Caki2 (cell line): ENCODE measurements around the gene HTR5A. TPM values are rescaled to one million over a fixed set of nuclear protein-coding genes. Genes with fewer than 3 reads are reported as not detected.
"Not testable (repeated sequence)": the region's sequence is repeated elsewhere in the genome, so short reads cannot be mapped to it uniquely, and the experiment has no call there.

Experiments used
- DNase-seq: peaks from one replicate; pipeline ENCODE4 v3.0.0-alpha.2; 2015; ENCODE audit warnings: low read depth
- in situ Hi-C: cut with HindIII; loops from 2 replicates; pipeline ENCODE4 v1.10.0; 2016; ENCODE audit warnings: low sequenced_read_pairs, low pct_unique_long_range_greater_than_20kb, mixed read lengths
- total RNA-seq: library from RNA; depleted of rRNA; stranded (reverse); fragments of >200 nt; shearing (Covaris generic); gene quantifications from 2 replicates; pipeline ENCODE4 v1.2.3, GENCODE V29; 2014; ENCODE audit warnings: low replicate concordance; rRNA removed

The HTR5A gene
- total RNA-seq, result not detected in 2 replicates

- DNase-seq, result peak; percentile 85
- in situ Hi-C loops, result no loop called here
Measured at GRCh38 chr7:155069992-155070751, at the start of gene HTR5A. TSS of gene HTR5A (plus strand) at chr7:155070324. CDS start at chr7:155070900, 576 bp downstream.

- DNase-seq, result no peak
- in situ Hi-C loops, result no loop called here
Measured at GRCh38 chr7:155020996-155021395, 49.1 kb upstream of the HTR5A start.

- in situ Hi-C loops, result no loop called here
- peak; percentile 18 for DNase-seq
Measured at GRCh38 chr7:155021699-155022145, 48.4 kb upstream of the HTR5A start.

GRCh38 chr7:155027879-155028278 lies 42.2 kb upstream of the HTR5A start:
- in situ Hi-C loops, result no loop called here
- no peak for DNase-seq

GRCh38 chr7:155032978-155033377 lies 37.1 kb upstream of the HTR5A start:
- in situ Hi-C loops, result no loop called here
- DNase-seq, result no peak

GRCh38 chr7:155034495-155034894 lies 35.6 kb upstream of the HTR5A start:
- DNase-seq, in situ Hi-C loops: not testable (repeated sequence)

- DNase-seq, result no peak
- in situ Hi-C loops, result no loop called here
Measured at GRCh38 chr7:155038335-155038734, 31.8 kb upstream of the HTR5A start.

GRCh38 chr7:155043756-155044155 lies 26.4 kb upstream of the HTR5A start:
- in situ Hi-C loops, result no loop called here
- no peak for DNase-seq

GRCh38 chr7:155048006-155048405 lies 22.1 kb upstream of the HTR5A start:
- no peak for DNase-seq

GRCh38 chr7:155051355-155051754 lies 18.8 kb upstream of the HTR5A start:
- in situ Hi-C loops, result no loop called here
- no peak for DNase-seq

More at GRCh38 chr7:155048006-155048405, 22.1 kb upstream of the HTR5A start:
- in situ Hi-C loops, result no loop called here

GRCh38 chr7:155053002-155053401 lies 17.1 kb upstream of the HTR5A start:
- DNase-seq, result peak; percentile 69
- in situ Hi-C loops, result no loop called here

- in situ Hi-C loops, result no loop called here
- DNase-seq, result no peak
Measured at GRCh38 chr7:155054761-155055160, 15.4 kb upstream of the HTR5A start.

- DNase-seq, result no peak
- in situ Hi-C loops, result no loop called here
Measured at GRCh38 chr7:155057076-155057475, 13.0 kb upstream of the HTR5A start.

GRCh38 chr7:155058896-155059295 lies 11.2 kb upstream of the HTR5A start:
- DNase-seq, result no peak
- in situ Hi-C loops, result no loop called here

GRCh38 chr7:155059703-155060102 lies 10.4 kb upstream of the HTR5A start:
- in situ Hi-C loops, result no loop called here
- no peak for DNase-seq

- DNase-seq, result no peak
- in situ Hi-C loops, result no loop called here
Measured at GRCh38 chr7:155062411-155062810, 7.7 kb upstream of the HTR5A start.

- no peak for DNase-seq
- in situ Hi-C loops, result no loop called here
Measured at GRCh38 chr7:155064186-155064585, 5.9 kb upstream of the HTR5A start.

GRCh38 chr7:155066417-155066950 lies 3.6 kb upstream of the HTR5A start:
- DNase-seq, result peak; percentile 39
- in situ Hi-C loops, result no loop called here

- no peak for DNase-seq
- in situ Hi-C loops, result no loop called here
Measured at GRCh38 chr7:155071121-155071651, 1.1 kb downstream of the HTR5A start.
